Head of caudate nucleus (tissue), 42 donors: ENCODE measurements around the gene TRAPPC5.
A peak's percentile ranks its signal among the peaks of the same experiment; 100 is the strongest.

Experiments
- DNase-seq, 42 donors: peaks; one replicate each; pipeline versions ENCODE4 v3.0.0 to v3.0.0-alpha.2; 2020 to 2021; ENCODE audit warnings: mixed read lengths in 7 of 42
- intact Hi-C: fragments of 100-400 bp; cut with DNase I; formaldehyde crosslinking; loops from one replicate; pipeline ENCODE4 v1.15.0; 2022

The TRAPPC5 gene

GRCh38 chr19:7644550-7644877 lies 36.1 kb upstream of the TRAPPC5 start:
- no peak for DNase-seq
- intact Hi-C loops, result no loop called here

DNA sequence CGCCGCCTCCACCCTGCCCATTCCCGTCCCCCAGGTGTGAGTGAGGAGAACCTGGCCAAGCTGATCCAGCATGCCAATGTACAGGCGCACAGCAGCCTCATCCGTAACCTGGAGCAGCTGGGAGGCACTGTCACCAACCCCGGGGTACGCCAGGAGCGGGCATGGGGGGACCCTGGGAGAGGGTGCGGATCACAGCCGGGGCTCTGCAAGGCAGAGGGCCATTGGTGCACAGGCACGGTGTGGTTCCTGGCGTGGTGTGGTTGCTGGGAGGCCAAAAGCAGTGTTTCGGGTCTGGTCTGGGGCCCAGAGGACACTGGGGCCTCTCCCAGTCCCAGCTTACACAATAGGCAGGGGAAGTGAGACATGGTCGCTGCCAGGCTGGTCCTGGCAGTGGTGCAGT lies 35.5 kb upstream of the TRAPPC5 start:
- peak in 1 of 42 donors; percentile 10 for DNase-seq
- intact Hi-C loops, result no loop called here

DNA sequence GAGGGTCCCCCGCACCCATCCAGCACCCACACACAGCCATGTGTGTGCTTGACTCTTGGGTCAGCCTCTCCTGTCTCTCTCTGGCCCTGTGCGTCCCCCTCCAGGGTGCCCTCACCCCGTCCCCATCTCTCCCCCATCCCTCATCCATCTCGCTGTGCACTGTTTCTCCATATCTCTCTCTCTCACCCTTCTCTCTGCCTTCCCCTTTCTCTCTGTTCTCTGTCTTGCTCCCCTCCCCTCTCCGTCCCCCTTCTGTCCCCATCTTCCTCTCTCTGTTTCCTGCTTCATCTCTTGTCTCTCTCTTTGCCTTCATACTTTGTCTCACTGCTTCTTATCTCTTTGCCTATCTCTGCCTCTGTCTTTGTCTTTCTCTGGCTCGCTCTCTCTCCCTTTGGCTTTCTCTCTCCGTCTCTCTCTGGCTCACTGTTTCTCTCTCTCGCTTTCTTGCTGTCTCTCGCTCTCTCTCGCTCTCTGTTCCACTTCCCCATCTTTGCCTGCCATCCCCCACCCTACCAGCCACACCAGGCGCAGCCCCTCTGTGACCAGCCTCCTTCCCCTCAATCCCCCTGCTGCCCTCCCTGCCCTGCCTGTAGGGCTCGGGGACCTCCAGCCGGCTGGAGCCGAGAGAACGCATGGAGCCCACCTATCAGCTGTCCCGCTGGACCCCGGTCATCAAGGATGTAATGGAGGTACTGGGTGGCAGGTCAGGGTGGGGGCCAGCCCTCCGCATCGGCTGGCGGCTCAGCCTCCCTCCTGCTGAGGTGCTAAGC lies 34.8 kb upstream of the TRAPPC5 start:
- intact Hi-C loops, result no loop called here
- no peak for DNase-seq

GRCh38 chr19:7646426-7646700 lies 34.3 kb upstream of the TRAPPC5 start:
- intact Hi-C loops, result no loop called here
- no peak for DNase-seq

DNA sequence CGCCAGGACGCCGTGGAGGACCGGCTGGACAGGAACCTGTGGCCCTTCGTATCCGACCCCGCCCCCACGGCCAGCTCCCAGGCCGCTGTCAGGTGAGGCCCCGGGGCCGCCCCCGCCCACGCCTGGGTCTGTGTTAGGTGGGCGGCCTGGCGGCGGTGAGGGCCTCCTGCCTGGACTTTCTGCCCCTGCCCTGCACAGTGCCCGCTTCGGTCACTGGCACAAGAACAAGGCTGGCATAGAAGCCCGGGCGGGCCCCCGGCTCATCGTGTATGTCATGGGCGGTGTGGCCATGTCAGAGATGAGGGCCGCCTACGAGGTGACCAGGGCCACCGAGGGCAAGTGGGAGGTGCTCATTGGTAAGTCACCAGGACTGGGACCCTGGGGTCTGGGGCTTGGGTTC lies 33.5 kb upstream of the TRAPPC5 start:
- intact Hi-C loops, result no loop called here

GRCh38 chr19:7648265-7649014 lies 32.2 kb upstream of the TRAPPC5 start:
- intact Hi-C loops, result no loop called here
- DNase-seq, result no peak

More for the DNA sequence above, 33.5 kb upstream of the TRAPPC5 start:
- DNase-seq, result no peak

DNA sequence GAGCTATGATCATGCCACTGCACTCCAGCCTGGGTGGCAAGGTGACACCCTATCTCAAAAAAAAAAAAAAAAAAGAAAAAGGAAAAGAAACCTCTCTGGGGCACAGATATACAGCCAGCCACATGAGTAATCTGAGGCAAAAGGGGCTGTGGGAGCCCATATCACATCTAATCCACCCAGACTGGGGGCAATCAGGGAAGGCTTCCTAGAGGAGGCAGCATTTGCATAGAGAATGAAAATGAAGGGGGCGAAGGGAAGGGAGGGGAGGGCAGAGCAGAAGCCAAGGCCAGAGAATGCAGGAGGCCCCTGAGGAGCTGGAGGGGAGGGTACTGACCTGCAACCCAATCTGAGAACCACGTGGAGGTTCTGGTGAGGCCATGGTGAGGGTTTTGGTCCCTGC lies 30.5 kb upstream of the TRAPPC5 start:
- intact Hi-C loops, result no loop called here
- no peak for DNase-seq

- peak; percentile 51 to 93 (median 84) for DNase-seq
- intact Hi-C loops, result no loop called here
Measured at GRCh38 chr19:7652061-7652641, 28.5 kb upstream of the TRAPPC5 start.

DNA sequence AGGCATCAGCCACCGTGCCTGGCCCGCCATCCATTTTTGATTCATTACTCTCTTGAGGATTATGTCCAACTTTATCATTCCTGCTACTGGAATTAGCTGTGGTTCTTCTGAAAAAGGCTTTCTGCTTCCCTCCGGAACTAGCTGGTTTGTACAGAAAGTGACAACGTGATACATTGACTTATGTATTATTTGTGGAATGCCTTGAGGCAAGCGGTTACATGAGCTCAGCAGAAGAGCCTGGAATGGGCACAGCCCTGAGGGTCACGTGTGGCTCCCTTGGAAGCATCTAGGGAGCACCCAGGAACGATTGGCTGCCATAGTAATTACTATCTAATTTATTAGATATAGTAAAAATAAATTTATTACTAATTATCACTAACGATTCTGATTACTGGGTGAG lies 26.2 kb upstream of the TRAPPC5 start:
- DNase-seq, result no peak
- intact Hi-C loops, result no loop called here

DNA sequence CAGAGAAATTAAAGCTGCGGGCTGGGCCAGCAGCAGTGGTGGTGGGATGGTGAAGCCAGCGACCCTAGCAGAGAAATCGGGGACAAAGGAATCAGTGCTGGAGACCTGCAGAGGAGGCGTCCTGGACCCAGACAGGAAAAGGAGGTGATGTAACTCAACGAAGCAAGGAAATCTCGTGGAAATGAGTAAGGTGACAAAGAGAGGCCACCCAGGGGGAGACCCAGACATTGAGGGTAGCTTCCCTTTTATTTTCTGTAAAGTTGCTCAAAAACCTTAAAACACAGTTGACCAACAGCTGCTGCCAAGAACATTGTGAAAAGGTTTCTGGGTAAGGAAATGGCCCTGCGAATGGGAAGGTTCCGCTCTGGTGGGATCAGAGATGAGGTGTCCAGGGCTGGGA lies 25.1 kb upstream of the TRAPPC5 start:
- intact Hi-C loops, result no loop called here

GRCh38 chr19:7657131-7657751 lies 23.4 kb upstream of the TRAPPC5 start:
- DNase-seq, result no peak
- intact Hi-C loops, result no loop called here

More for the DNA sequence above, 25.1 kb upstream of the TRAPPC5 start:
- DNase-seq, result no peak

DNA sequence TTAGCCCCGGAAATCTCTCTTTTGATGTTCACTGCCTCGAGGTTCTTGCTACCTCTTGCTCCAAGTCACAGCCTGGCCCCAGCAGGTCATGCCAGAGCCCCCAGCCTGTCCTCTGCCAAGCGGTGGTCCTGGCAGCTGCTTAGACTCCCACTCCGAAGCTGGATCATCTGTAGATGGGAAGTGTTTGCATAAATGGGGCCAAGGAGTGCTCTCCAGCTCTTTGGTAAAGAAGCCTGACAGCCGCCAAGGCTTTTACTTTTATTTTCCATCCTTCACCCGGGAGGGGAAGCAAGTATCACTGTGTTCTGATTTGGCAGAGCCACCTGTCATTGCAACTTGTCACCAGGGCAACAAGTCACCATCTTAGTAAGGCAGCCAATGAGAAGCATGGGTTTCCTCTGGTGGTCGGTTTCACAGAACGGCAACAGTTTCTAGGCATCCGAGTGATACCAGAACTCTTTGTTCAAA lies 22.4 kb upstream of the TRAPPC5 start:
- intact Hi-C loops, result no loop called here
- DNase-seq, result peak in 19 of 42 donors; percentile 19 to 69 (median 37)

DNA sequence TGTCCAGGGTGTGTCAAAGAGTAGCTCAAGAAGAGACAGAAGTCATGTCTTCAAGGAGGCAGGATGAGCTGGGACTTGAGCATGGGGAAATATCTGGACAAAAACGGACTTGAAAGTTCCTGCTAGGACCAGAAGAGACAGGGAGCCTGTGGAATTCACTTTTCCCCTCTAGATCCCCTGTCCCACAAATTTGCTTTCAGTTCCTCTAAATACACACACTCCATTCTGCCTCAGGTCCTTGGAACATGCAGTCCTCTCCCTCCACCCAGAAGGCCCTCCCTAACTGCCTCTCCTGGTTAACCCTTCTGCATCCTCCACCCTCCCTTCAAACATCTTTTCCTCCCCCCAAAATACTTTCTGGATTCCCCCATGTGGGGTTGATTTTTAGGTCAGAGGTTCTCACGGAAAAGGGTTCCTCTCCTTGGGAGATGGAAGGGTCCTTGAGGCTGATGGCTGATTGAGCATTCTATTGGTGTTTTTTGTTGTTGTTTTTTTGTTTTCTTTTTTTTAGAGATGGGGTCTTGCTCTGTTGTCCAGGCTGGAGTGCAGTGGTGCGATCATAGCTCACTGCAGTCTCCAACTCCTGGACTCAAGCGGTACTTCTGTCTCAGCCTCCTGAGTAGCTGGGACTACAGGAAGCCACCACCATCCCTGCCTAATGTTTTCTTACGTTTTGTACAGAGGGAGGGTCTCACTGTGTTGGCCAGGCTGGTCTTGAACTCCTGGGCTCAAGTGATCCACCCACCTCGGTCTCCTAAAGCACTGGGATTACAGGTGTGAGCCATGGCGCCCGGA lies 18.7 kb upstream of the TRAPPC5 start:
- no peak for DNase-seq
- intact Hi-C loops, result no loop called here

DNA sequence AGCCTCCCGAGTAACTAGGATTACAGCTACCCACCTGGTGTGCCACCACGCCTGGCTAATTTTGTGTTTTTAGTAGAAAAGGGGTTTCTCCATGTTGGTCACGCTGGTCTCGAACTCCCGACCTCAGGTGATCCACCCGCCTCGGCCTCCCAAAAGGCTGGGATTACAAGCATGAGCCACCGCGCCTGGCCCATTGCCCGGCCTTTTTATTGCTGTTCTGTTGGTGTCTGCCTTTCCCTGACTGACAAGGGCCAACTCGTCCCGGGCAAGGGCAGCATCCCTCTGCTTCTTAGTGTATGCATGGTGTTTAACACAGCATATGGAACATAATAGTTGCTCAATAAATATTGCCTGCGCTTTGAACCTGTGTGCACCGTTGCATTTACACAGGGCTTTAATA lies 18.0 kb upstream of the TRAPPC5 start:
- intact Hi-C loops, result no loop called here
- no peak for DNase-seq

DNA sequence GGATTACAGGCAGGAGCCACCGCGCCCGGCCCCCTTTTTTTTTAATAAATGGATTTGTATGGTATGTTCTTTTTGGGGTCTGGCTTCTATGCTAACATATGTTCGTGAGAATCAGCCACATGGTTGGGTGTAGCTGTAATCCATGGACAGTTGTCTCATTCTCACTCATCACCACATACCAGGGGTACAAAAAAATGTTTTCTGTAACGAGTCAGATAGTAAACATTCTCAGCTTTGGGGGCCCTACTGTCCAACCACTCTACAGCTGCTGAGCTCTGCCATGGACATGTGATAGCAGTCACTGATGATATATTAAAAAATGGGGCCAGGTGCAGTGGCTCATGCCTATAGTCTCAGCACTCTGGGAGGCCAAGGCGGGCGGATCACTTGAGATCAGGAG lies 16.9 kb upstream of the TRAPPC5 start:
- intact Hi-C loops, result no loop called here
- no peak for DNase-seq

GRCh38 chr19:7665076-7665475 lies 15.6 kb upstream of the TRAPPC5 start:
- no peak for DNase-seq
- intact Hi-C loops, result no loop called here

DNA sequence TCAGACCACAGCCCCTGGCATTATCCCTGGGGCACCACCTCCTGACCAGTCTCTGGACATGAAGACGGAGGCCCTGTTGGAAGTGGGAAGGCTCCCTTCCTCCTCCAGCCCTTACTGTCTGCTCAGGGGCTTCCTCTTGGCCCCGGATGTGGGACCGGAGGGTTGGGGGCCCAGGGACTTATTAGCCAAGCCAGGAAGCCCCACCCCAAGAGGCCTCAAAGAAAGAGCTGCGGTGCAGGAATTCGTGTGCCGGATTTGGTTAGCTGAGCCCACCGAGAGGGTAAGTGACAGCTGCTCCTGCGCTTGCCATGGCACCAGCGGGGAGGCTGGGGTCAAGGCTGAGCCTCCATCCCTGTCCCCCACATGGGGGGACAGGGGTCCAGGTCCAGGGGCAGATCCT lies 11.8 kb upstream of the TRAPPC5 start, which contains the start of gene RETN:
RETN (plus strand) TSS at position 208 of the 400 bp plus-strand sequence. CDS start 278 bp downstream, outside the sequence.
- no peak for DNase-seq

GRCh38 chr19:7669641-7670040 lies 11.0 kb upstream of the TRAPPC5 start:
- intact Hi-C loops, result no loop called here

More for the DNA sequence above, 11.8 kb upstream of the TRAPPC5 start, which contains the start of gene RETN:
- intact Hi-C loops, result no loop called here

DNA sequence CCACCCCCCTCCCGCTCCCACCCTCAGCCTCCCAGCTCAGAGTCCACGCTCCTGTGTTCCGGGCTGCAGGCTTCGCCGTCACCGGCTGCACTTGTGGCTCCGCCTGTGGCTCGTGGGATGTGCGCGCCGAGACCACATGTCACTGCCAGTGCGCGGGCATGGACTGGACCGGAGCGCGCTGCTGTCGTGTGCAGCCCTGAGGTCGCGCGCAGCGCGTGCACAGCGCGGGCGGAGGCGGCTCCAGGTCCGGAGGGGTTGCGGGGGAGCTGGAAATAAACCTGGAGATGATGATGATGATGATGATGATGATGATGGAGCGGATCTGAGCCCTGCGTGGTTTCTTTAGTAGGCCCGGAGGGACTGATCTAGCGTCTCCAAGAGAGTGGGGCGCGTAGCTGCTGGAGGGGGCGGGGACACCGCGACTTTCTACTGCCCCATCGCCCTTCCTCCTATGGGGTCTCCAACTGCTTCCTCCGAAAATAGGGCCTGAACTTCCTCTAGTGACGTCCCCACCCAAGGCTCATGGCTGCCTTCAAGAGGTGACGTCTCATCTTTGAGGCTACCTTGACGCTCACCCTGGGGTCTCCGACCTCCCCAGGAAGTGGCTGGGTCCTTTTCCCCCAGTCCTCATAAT lies 10.4 kb upstream of the TRAPPC5 start:
- DNase-seq, result peak; percentile 26 to 83 (median 60)
- intact Hi-C loops, result no loop called here

More at GRCh38 chr19:7669641-7670040, 11.0 kb upstream of the TRAPPC5 start:
- DNase-seq, result no peak
